ENCODE data around the gene IFI35. TPM values are rescaled to one million over a fixed set of nuclear protein-coding genes. Genes with fewer than 3 reads are reported as not detected.

The IFI35 gene
- polyA plus RNA-seq, 2 of the 4 experiments (the other 2 are of a cell fraction), result 10.8 to 20.2 TPM

DNA sequence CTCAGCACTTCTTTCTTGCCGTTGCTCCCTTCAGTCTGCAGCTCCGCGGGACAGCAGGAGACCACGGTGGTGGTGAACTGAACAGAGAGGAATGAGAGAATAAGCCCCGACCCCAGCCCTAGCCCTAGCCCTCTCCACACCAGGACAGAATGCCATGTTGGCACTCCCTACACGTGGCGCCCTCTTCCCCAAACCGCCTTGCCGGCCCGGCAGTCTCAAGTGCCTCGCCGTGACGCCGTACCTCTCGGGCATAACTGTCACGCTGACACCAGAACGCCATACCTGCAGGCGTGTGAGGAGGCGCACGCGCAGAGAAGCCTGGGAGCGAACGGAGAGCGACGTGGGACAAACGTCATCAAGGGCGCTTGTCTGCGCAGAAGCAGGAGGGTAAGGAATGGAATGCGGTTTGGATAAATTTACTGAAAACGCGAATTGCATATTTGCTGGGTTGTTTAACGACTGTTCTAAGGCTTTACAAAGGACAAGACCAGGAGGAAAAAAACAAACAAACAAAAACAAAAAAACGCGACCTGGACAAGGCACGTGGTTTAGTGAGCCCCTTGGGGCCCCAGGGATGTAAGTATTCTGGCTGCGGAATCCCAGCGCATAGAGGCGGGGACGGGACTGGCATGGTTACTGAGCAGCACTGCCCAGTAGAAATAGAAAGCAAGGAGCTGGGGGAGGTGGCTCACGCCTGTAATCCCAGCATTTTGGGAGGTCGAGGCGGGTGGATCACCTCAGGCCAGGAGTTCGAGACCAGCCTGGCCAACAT, 42.2 kb upstream of the IFI35 start, which contains the start of gene AARSD1 (continued):
- TF ChIP-seq, protein P1, sequence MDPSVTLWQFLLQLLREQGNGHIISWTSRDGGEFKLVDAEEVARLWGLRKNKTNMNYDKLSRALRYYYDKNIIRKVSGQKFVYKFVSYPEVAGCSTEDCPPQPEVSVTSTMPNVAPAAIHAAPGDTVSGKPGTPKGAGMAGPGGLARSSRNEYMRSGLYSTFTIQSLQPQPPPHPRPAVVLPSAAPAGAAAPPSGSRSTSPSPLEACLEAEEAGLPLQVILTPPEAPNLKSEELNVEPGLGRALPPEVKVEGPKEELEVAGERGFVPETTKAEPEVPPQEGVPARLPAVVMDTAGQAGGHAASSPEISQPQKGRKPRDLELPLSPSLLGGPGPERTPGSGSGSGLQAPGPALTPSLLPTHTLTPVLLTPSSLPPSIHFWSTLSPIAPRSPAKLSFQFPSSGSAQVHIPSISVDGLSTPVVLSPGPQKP (IDR thresholded peaks at IDR 0.05; ENCODE audit: low read depth, low read length), result no peak
- TF ChIP-seq PHF8 (IDR thresholded peaks at IDR 0.05; ENCODE audit: borderline replicate concordance, low read depth) (peak; percentile 84), ZC3H11A (IDR thresholded peaks at IDR 0.05) (no peak), SREBF2 (IDR thresholded peaks at IDR 0.05) (no peak), KDM1A (IDR thresholded peaks at IDR 0.05; ENCODE audit: low read depth) (no peak; the same call in 1 of the 2 replicates), JUNB (IDR thresholded peaks at IDR 0.05) (no peak), CBX8 (IDR thresholded peaks at IDR 0.05) (no peak), RARB (CRISPR knock-in tag; IDR thresholded peaks at IDR 0.05) (no peak), BHLHE40 (IDR thresholded peaks at IDR 0.05; ENCODE audit: low read depth, low read length) (no peak), CHD4 (IDR thresholded peaks at IDR 0.05; ENCODE audit: borderline replicate concordance) (peak; percentile 97; the same call in 1 of the 2 replicates), MYC (IDR thresholded peaks at IDR 0.05; ENCODE audit: borderline replicate concordance, low read length) (no peak; the same call in 1 of the 2 replicates), FOXS1 (CRISPR knock-in tag; IDR thresholded peaks at IDR 0.05) (no peak), HOXA7 (CRISPR knock-in tag; IDR thresholded peaks at IDR 0.05) (no peak), POLR2AphosphoS2 (conservative IDR thresholded peaks at IDR 0.05; ENCODE audit: low read length) (no peak), JUN (IDR thresholded peaks at IDR 0.05) (peak; percentile 63 to 82; a peak in 2 of 5 replicates), ESRRA (IDR thresholded peaks at IDR 0.05; ENCODE audit: borderline replicate concordance, low read length) (no peak), KDM5A (IDR thresholded peaks at IDR 0.05) (peak; percentile 90), MAFK (IDR thresholded peaks at IDR 0.05; ENCODE audit: partially characterized antibody) (peak; percentile 28), RCOR1 (IDR thresholded peaks at IDR 0.05; ENCODE audit: low read depth, low read length) (no peak), NR3C1 (IDR thresholded peaks at IDR 0.05) (no peak), ZFP36 (IDR thresholded peaks at IDR 0.05; ENCODE audit: borderline replicate concordance, partially characterized antibody) (no peak), HDAC2 (IDR thresholded peaks at IDR 0.05) (peak; percentile 51; the same call in 1 of the 2 replicates), NPAS2 (CRISPR knock-in tag; IDR thresholded peaks at IDR 0.05; ENCODE audit: borderline replicate concordance) (no peak), HOXB5 (CRISPR knock-in tag; IDR thresholded peaks at IDR 0.05) (no peak), CEBPB (IDR thresholded peaks at IDR 0.05) (peak in 1 of 2 experiments; percentile 2; a peak in 1 of 4 replicates), EP300 (IDR thresholded peaks at IDR 0.05) (no peak), ZNF302 (CRISPR knock-in tag; IDR thresholded peaks at IDR 0.05) (no peak), EHMT2 (IDR thresholded peaks at IDR 0.05; ENCODE audit: low read depth) (no peak), FOSB (CRISPR knock-in tag; IDR thresholded peaks at IDR 0.05) (no peak), CBX2 (IDR thresholded peaks at IDR 0.05; ENCODE audit: borderline replicate concordance, low read depth) (no peak)
- TF ChIP-seq, protein P2, sequence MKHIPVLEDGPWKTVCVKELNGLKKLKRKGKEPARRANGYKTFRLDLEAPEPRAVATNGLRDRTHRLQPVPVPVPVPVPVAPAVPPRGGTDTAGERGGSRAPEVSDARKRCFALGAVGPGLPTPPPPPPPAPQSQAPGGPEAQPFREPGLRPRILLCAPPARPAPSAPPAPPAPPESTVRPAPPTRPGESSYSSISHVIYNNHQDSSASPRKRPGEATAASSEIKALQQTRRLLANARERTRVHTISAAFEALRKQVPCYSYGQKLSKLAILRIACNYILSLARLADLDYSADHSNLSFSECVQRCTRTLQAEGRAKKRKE (CRISPR knock-in tag; IDR thresholded peaks at IDR 0.05; ENCODE audit: low read depth), result no peak
- TF ChIP-seq, protein P3, sequence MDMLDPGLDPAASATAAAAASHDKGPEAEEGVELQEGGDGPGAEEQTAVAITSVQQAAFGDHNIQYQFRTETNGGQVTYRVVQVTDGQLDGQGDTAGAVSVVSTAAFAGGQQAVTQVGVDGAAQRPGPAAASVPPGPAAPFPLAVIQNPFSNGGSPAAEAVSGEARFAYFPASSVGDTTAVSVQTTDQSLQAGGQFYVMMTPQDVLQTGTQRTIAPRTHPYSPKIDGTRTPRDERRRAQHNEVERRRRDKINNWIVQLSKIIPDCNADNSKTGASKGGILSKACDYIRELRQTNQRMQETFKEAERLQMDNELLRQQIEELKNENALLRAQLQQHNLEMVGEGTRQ (IDR thresholded peaks at IDR 0.05), result no peak; the same call in 1 of the 2 replicates
- TF ChIP-seq, protein P4, sequence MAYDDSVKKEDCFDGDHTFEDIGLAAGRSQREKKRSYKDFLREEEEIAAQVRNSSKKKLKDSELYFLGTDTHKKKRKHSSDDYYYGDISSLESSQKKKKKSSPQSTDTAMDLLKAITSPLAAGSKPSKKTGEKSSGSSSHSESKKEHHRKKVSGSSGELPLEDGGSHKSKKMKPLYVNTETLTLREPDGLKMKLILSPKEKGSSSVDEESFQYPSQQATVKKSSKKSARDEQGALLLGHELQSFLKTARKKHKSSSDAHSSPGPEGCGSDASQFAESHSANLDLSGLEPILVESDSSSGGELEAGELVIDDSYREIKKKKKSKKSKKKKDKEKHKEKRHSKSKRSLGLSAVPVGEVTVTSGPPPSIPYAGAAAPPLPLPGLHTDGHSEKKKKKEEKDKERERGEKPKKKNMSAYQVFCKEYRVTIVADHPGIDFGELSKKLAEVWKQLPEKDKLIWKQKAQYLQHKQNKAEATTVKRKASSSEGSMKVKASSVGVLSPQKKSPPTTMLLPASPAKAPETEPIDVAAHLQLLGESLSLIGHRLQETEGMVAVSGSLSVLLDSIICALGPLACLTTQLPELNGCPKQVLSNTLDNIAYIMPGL (CRISPR knock-in tag; IDR thresholded peaks at IDR 0.05; ENCODE audit: borderline replicate concordance), result no peak
- TF ChIP-seq, protein P5, sequence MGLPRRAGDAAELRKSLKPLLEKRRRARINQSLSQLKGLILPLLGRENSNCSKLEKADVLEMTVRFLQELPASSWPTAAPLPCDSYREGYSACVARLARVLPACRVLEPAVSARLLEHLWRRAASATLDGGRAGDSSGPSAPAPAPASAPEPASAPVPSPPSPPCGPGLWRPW (IDR thresholded peaks at IDR 0.05), result no peak
- TF ChIP-seq, protein P6, sequence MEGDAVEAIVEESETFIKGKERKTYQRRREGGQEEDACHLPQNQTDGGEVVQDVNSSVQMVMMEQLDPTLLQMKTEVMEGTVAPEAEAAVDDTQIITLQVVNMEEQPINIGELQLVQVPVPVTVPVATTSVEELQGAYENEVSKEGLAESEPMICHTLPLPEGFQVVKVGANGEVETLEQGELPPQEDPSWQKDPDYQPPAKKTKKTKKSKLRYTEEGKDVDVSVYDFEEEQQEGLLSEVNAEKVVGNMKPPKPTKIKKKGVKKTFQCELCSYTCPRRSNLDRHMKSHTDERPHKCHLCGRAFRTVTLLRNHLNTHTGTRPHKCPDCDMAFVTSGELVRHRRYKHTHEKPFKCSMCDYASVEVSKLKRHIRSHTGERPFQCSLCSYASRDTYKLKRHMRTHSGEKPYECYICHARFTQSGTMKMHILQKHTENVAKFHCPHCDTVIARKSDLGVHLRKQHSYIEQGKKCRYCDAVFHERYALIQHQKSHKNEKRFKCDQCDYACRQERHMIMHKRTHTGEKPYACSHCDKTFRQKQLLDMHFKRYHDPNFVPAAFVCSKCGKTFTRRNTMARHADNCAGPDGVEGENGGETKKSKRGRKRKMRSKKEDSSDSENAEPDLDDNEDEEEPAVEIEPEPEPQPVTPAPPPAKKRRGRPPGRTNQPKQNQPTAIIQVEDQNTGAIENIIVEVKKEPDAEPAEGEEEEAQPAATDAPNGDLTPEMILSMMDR (IDR thresholded peaks at IDR 0.05), result no peak
- TF ChIP-seq, protein P7, sequence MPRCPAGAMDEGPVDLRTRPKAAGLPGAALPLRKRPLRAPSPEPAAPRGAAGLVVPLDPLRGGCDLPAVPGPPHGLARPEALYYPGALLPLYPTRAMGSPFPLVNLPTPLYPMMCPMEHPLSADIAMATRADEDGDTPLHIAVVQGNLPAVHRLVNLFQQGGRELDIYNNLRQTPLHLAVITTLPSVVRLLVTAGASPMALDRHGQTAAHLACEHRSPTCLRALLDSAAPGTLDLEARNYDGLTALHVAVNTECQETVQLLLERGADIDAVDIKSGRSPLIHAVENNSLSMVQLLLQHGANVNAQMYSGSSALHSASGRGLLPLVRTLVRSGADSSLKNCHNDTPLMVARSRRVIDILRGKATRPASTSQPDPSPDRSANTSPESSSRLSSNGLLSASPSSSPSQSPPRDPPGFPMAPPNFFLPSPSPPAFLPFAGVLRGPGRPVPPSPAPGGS (IDR thresholded peaks at IDR 0.05), result peak; percentile 80; the same call in 1 of the 3 replicates
